IPS DF 6.9 (cell line): Measurements from ENCODE around the gene HDAC8.
"Not testable (repeated sequence)": the region's sequence is repeated elsewhere in the genome, so short reads cannot be mapped to it uniquely, and the experiment has no call there.

Experiments used
- DNase-seq: peaks from one replicate; pipeline ENCODE4 v3.0.0-alpha.2; 2013; ENCODE audit warnings: low read depth, low spot score
- H3K27ac ChIP-seq: one replicate; pipeline ENCODE4 v1.5.1; 2013; ENCODE audit warnings: low read length, control low read depth
- H3K27me3 ChIP-seq: 2 replicates; pipeline ENCODE4 v1.6.1; 2013; ENCODE audit warnings: mild to moderate bottlenecking, low read length; ENCODE audit not compliant: control insufficient read depth, insufficient read depth
- H3K36me3 ChIP-seq: 2 replicates; pipeline ENCODE4 v1.6.1; 2013; ENCODE audit warnings: low read length; ENCODE audit not compliant: control insufficient read depth, insufficient read depth
- H3K4me1 ChIP-seq: 2 replicates; pipeline ENCODE4 v1.6.1; 2013; ENCODE audit warnings: low read length; ENCODE audit not compliant: control insufficient read depth, insufficient read depth
- H3K4me3 ChIP-seq: 2 replicates; pipeline ENCODE4 v1.5.1; 2013; ENCODE audit warnings: mild to moderate bottlenecking, low read length
- H3K9me3 ChIP-seq: 2 replicates; pipeline ENCODE4 v1.6.1; 2013; ENCODE audit warnings: low read length, inconsistent platforms; ENCODE audit not compliant: control insufficient read depth, insufficient read depth
- WGBS: extraction: QIAGEN DNeasy Blood & Tissue Kit; methylation state at CpG from one replicate; pipeline ENCODE4 v1.1.7; 2013; ENCODE audit warnings: mixed read lengths, missing lambda C conversion rate; ENCODE audit not compliant: insufficient read length, insufficient coverage; 5-methylcytosine and 5-hydroxymethylcytosine counted together

HDAC8 gene

DNA sequence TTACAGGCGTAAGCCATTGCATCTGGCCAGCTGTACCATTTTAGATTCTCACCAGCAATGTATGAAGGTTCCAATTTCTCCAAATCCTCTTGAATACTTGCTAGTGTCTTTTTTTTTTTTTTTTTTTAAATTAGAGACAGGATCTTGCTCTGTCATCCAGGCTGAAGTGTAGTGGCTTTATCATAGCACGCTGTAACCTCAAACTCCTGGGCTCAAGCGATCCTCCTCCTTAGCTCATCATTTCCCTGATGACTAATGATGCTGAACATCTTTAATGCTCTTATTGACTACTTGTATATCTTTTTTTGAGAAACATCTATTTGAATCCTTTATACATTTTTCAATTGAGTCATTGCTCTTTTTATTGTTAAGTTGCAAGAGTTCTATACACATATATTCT, 40.3 kb downstream of the HDAC8 start:
- Histone ChIP-seq H3K4me3 (no peak overlapping the region), H3K27me3 (no peaks in the 10 kb centered on the region), H3K4me1 (no peaks in the 10 kb centered on the region), H3K9me3 (no peaks in the 10 kb centered on the region), H3K36me3 (no peaks in the 10 kb centered on the region), H3K27ac (no peak overlapping the region)
- no CpG with 5 or more reads among the region's 3 CpGs for WGBS
- DNase-seq, result no peak

DNA sequence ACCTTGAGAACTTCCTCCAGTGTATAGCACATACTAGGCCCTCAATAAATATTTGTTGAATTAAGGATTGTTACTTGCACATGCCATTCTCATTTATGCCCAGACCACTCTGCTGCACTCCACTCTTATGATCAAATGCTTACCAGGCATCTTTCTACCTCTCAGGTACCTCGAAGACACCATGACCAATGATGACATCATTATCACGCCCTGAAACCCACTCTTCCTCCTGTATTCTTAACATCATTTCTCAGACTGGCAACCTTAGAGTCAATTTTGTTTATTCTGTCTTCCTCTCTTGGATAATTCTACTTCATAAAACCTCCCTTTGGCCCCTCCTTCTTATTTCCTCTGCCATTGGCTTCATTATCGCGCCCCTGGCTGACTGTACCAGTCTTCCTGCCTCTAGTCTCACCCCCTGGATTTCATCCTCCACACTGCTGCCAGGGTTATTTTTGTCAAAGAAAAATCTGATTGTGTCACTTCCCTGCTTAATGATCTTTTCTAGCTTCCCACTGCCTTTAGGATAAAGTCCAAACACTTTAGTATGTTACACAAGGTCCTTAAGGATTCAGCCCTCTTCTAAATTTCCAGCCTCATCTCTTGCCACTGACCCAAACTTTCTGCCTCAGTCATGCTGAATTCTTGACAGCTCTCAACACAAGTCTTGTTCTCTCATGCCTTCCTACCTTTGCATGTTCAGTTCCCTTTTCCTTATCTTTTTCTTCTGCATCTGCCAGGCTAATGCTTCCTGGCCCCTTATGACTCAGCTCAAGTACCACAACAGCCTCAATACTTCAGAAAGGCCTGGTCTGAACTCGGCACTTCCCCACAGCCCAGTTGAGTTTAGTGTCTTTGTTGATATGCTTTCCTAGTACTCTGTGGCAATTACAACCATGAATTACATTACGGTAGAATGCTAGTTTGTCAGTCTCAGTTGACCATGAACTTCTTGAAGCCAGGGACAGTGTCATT, 45.8 kb downstream of the HDAC8 start:
- no peaks in the 10 kb centered on the region for H3K4me1 ChIP-seq
- H3K9me3 ChIP-seq, result no peaks in the 10 kb centered on the region
- no peak for DNase-seq
- no peak overlapping the region for H3K4me3 ChIP-seq
- H3K36me3 ChIP-seq, result no peaks in the 10 kb centered on the region
- WGBS, result no CpG with 5 or more reads among the region's 6 CpGs
- H3K27me3 ChIP-seq, result no peaks in the 10 kb centered on the region
- H3K27ac ChIP-seq, result no peak overlapping the region

DNA sequence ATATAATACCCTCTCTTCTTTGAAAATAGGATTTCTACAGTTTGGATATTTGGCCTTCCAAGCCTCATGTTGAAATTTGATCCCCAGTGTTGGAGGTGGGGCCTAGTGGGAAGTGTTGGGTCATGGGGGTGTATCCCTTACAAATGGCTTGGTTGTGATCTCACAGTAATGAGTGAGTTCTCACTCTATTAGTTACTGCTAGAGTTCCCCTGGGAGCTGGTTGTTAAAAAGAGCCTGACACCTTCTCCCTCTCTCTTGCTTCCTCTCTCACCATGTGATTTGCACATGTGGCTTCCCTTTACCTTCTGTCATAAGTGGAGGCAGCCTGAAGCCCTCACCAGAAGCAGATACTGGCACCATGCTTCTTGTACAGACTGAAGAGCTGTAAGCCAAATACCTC, 73.9 kb downstream of the HDAC8 start:
- H3K4me1 ChIP-seq, result no peaks in the 10 kb centered on the region
- no peaks in the 10 kb centered on the region for H3K36me3 ChIP-seq
- no peaks in the 10 kb centered on the region for H3K9me3 ChIP-seq
- no peak overlapping the region for H3K27ac ChIP-seq
- no peak for DNase-seq
- no peak overlapping the region for H3K4me3 ChIP-seq
- no peaks in the 10 kb centered on the region for H3K27me3 ChIP-seq

DNA sequence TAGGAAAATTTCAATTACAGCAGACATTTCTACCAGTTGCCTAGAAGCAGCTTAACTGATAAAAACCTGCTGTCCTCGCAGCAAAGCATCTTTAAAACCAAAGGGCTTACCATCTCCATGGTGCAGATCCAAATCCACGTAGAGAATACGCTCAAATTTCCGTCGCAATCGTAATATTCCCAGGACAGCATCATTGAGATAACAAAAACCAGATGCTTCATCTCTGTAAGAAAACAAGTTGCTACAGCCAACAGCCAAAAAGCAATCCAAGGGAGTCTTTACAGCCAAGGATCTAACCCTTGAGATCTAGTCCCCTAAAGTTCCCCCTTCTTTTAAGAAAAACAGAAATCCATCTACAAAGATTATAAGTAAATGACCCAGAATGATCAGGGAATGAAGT, 77.6 kb downstream of the HDAC8 start:
- H3K9me3 ChIP-seq, result no peaks in the 10 kb centered on the region
- H3K4me1 ChIP-seq, result no peaks in the 10 kb centered on the region
- no CpG with 5 or more reads among the region's 6 CpGs for whole genome bisulfite sequencing
- DNase-seq, result no peak
- H3K27me3 ChIP-seq, result no peaks in the 10 kb centered on the region
- H3K4me3 ChIP-seq, result no peak overlapping the region
- no peaks in the 10 kb centered on the region for H3K36me3 ChIP-seq
- H3K27ac ChIP-seq, result no peak overlapping the region

DNA sequence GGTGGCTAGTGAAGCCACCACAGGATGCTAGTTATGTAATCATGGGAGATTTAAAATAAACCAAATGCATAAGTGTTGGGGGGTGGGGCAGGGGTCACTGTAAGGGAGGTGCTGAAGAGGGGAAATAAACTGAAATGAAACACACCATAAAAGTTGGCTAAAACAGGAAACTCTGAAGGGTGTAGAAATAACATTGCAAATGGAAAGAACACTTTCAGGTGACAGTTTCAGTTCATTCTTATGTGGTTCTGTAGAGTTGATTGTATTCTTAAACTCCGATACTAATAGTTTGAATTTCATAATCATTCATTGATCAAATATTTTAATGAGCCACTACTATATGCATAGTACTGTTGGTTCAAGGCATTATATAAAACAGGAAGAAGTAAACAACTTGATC, 80.1 kb downstream of the HDAC8 start:
- DNase-seq, result no peak
- H3K27ac ChIP-seq, result no peak overlapping the region
- no peaks in the 10 kb centered on the region for H3K9me3 ChIP-seq
- no CpG with 5 or more reads among the region's 1 CpG for WGBS
- no peak overlapping the region for H3K4me3 ChIP-seq
- H3K27me3 ChIP-seq, result no peaks in the 10 kb centered on the region
- no peaks in the 10 kb centered on the region for H3K36me3 ChIP-seq
- no peaks in the 10 kb centered on the region; the same call in 1 of the 2 replicates for H3K4me1 ChIP-seq

DNA sequence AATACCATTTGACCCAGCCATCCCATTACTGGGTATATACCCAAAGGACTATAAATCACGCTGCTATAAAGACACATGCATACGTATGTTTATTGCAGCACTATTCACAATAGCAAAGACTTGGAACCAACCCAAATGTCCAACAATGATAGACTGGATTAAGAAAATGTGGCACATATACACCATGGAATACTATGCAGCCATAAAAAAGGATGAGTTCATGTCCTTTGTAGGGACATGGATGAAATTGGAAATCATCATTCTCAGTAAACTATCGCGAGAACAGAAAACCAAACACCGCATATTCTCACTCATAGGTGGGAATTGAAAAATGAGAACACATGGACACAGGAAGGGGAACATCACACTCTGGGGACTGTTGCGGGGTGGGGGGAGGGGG, 82.4 kb downstream of the HDAC8 start:
- not testable (repeated sequence) for H3K4me3 ChIP-seq, H3K27ac ChIP-seq, H3K27me3 ChIP-seq, DNase-seq, H3K36me3 ChIP-seq, H3K9me3 ChIP-seq, H3K4me1 ChIP-seq
- no CpG with 5 or more reads among the region's 6 CpGs for WGBS

DNA sequence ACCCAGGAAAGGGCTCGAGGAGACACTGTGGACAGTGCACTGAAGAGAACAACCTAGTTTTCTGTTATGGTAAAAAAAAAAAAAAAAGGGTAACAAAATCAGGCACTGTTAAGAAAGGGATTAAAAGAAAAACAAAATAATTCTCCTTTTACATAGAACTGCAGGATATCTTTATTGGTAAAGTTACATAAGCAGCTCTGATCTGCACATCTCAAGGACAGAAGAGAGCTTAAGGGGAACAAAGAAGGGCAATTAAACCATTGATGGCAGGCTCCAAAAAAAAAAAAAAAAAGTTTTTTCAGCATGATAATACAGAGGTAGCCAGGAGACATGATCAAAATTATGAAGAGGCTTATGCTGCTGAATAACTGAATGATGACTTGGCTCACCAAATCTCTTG, 85.0 kb downstream of the HDAC8 start:
- H3K9me3 ChIP-seq, result no peaks in the 10 kb centered on the region
- DNase-seq, result no peak
- no peaks in the 10 kb centered on the region for H3K27me3 ChIP-seq
- no peak overlapping the region for H3K4me3 ChIP-seq
- H3K4me1 ChIP-seq, result no peaks in the 10 kb centered on the region; the same call in 1 of the 2 replicates
- no peaks in the 10 kb centered on the region for H3K36me3 ChIP-seq
- no peak overlapping the region for H3K27ac ChIP-seq
- no CpG with 5 or more reads among the region's 1 CpG for WGBS

DNA sequence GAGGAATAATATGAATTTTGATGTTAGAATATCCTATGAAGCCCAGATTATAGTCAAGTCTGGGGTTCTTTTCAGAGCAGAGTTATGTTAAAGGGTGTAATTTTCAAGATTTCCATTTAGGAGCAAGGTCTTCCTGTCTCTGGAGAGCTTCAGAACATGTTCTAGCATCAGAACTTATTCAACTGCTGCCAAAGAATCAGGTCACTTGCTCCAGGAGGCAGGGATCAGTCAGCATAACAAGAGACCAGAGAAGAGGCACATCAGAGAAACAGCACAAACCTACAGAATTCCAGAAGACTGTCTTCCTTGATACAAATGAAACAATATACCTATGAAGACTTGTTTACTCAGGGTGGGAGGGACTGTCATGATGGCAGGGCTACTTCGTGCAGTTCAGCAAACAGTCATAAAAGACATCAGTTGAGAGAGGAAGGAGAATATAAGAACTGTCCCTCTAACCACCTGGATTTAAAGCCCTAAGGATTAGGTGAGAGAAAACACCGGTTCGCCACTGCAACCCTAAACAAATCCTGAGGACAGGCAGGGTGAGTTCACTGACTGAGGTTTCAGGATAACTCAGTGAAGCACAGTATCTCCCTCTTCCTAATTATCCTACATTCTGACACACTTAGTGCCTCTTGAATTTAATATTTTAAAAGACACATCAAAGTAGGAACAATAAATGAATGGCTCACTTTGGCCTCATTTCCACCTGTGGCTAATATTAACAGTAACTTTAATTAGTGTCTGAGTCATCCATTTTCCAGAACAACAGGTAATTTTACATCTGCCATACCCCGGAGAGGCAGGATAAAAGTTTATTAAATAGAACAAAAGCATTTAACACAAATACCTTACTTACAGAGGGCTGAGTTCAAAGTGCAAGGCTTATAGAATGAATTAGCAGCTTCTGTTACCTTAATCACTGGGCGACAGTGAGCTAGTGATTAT, 93.0 kb downstream of the HDAC8 start:
- H3K4me3 ChIP-seq, result no peak overlapping the region
- no peaks in the 10 kb centered on the region for H3K4me1 ChIP-seq
- H3K9me3 ChIP-seq, result no peaks in the 10 kb centered on the region
- H3K36me3 ChIP-seq, result no peaks in the 10 kb centered on the region
- no peak for DNase-seq
- no peak overlapping the region for H3K27ac ChIP-seq
- no peaks in the 10 kb centered on the region for H3K27me3 ChIP-seq
- WGBS, result no CpG with 5 or more reads among the region's 5 CpGs

DNA sequence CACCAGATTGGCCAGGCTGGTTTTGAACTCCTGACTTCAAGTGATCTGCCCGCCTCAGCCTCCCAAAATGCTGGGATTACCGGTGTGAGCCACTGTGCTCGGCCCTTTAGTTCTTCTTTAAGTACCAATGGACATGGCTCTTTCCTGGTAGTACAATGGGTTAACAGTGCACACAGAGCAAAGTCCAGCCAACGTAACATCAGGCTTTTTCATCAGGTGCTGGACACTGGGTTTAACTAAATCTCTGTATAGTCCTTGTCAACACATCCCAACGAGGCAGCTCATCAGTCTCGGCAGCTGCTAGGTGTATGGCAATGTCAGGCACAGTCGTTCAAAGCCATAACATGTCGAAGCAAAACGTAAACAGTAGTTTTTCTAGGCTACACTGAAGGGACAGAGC, 93.8 kb downstream of the HDAC8 start:
- Histone ChIP-seq H3K27me3 (no peaks in the 10 kb centered on the region), H3K4me1 (no peaks in the 10 kb centered on the region), H3K27ac (no peak overlapping the region), H3K4me3 (no peak overlapping the region), H3K9me3 (no peaks in the 10 kb centered on the region), H3K36me3 (no peaks in the 10 kb centered on the region)
- no CpG with 5 or more reads among the region's 9 CpGs for WGBS
- no peak for DNase-seq

DNA sequence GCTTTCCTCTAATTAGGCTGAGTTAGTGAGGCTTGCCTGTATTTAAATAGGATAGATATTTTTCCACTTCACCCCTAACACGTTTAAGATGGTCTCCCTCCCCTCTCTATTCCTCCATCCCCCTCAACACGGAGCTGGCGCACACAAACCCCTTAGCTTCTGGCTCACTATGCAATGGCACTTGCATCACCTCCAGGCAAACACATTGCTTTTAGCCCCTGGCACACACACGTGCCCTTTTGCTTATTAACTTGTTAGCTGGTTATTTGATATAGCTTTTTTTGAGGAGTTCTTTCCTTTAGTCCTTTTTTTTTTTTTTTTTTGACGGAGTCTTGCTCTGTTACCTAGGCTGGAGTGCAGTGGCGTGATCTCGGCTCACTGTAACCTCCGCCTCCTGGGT, 94.3 kb downstream of the HDAC8 start:
- H3K27ac ChIP-seq, result no peak overlapping the region
- no peak for DNase-seq
- H3K4me3 ChIP-seq, result no peak overlapping the region
- no CpG with 5 or more reads among the region's 8 CpGs for WGBS
- no peaks in the 10 kb centered on the region for H3K4me1 ChIP-seq
- no peaks in the 10 kb centered on the region for H3K36me3 ChIP-seq
- no peaks in the 10 kb centered on the region for H3K9me3 ChIP-seq
- H3K27me3 ChIP-seq, result no peaks in the 10 kb centered on the region
